ENCODE data around the gene ATXN2L.
"Not testable (repeated sequence)": the region's sequence is repeated elsewhere in the genome, so short reads cannot be mapped to it uniquely, and the experiment has no call there.

- TF ChIP-seq CTCF (IDR thresholded peaks at IDR 0.05 in 2 of 3, conservative IDR thresholded peaks at IDR 0.05 in 1 of 3; ENCODE audit: borderline replicate concordance in 1 of 3, insufficient read depth in 1 of 3, low read depth in 2 of 3, low read length in 2 of 3); EZH2 (IDR thresholded peaks at IDR 0.05); REST (IDR thresholded peaks at IDR 0.05; ENCODE audit: low read depth); SP1 (IDR thresholded peaks at IDR 0.05; ENCODE audit: low read depth); POLR2AphosphoS5 (IDR thresholded peaks at IDR 0.05; ENCODE audit: low read depth, low read length): not testable (repeated sequence)
Observed at GRCh38 chr16:28782357-28782756, 40.4 kb upstream of the ATXN2L start.
